ENCODE data around the gene EVI2B.

DNA sequence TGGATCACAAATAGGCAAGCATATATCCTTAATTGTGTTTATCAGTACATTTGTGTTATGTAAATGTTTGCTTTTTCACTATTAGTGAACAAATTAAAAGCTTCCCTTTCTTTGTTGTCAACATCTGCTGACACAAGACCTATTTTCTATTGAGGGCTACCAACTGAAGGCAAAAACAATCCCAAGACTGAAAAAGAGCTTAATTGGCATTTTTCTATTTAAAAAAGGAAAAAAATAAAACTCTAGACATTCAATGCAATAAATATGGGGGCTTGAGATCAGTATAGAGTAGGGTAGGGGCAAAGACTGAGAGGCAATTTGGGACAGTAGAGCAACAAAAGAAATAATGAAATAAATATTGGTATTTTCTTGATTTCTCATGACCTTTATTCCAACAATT lies 41.1 kb downstream of the EVI2B start:
- TF ChIP-seq CTCF (IDR thresholded peaks at IDR 0.05): no peak
- no peak for TF ChIP-seq POLR2A (IDR thresholded peaks at IDR 0.05)
- no peak for TF ChIP-seq POLR2AphosphoS5 (IDR thresholded peaks at IDR 0.05; ENCODE audit: insufficient read depth in 1 of 2, low read depth in 1 of 2)

All from vagina (tissue), 2 donors.